ENCODE data around the gene MPHOSPH9.
A peak's percentile ranks its signal among the peaks of the same experiment; 100 is the strongest.

Gene MPHOSPH9

GRCh38 chr12:123115409-123116121, 117.4 kb downstream of the MPHOSPH9 start:
- TF ChIP-seq ARNTL (CRISPR knock-in tag; IDR thresholded peaks at IDR 0.05; ENCODE audit: borderline replicate concordance, low read depth) (no peak), ZFP3 (CRISPR knock-in tag; IDR thresholded peaks at IDR 0.05) (no peak), ZC3H10 (CRISPR knock-in tag; IDR thresholded peaks at IDR 0.05) (no peak), ZNF8 (CRISPR knock-in tag; IDR thresholded peaks at IDR 0.05) (no peak), CSDC2 (CRISPR knock-in tag; IDR thresholded peaks at IDR 0.05) (no peak)
- peak; percentile 94 for ATAC-seq

- no peak for TF ChIP-seq ZNF70 (CRISPR knock-in tag; IDR thresholded peaks at IDR 0.05)
- TF ChIP-seq ARNTL (CRISPR knock-in tag; IDR thresholded peaks at IDR 0.05; ENCODE audit: borderline replicate concordance, low read depth), result no peak
- TF ChIP-seq SNAI2 (CRISPR knock-in tag; IDR thresholded peaks at IDR 0.05), result no peak
- no peak for TF ChIP-seq ZC3H10 (CRISPR knock-in tag; IDR thresholded peaks at IDR 0.05)
- no peak for TF ChIP-seq GLIS3 (CRISPR knock-in tag; IDR thresholded peaks at IDR 0.05)
- TF ChIP-seq ESRRG (CRISPR knock-in tag; IDR thresholded peaks at IDR 0.05), result no peak
- TF ChIP-seq TOX (CRISPR knock-in tag; IDR thresholded peaks at IDR 0.05; ENCODE audit: borderline replicate concordance), result no peak
Observed at GRCh38 chr12:123114304-123115083, 118.4 kb downstream of the MPHOSPH9 start.

GRCh38 chr12:123113026-123113425, 119.9 kb downstream of the MPHOSPH9 start:
- TF ChIP-seq ESRRG (CRISPR knock-in tag; IDR thresholded peaks at IDR 0.05) (no peak), BACH2 (CRISPR knock-in tag; IDR thresholded peaks at IDR 0.05; ENCODE audit: borderline replicate concordance) (no peak), TSHZ2 (CRISPR knock-in tag; IDR thresholded peaks at IDR 0.05) (no peak), CSDC2 (CRISPR knock-in tag; IDR thresholded peaks at IDR 0.05) (no peak), ZNF8 (CRISPR knock-in tag; IDR thresholded peaks at IDR 0.05) (no peak), TOX (CRISPR knock-in tag; IDR thresholded peaks at IDR 0.05; ENCODE audit: borderline replicate concordance) (no peak), PPARA (CRISPR knock-in tag; IDR thresholded peaks at IDR 0.05; ENCODE audit: borderline replicate concordance) (no peak), ZFP30 (CRISPR knock-in tag; IDR thresholded peaks at IDR 0.05) (no peak), CSRNP3 (CRISPR knock-in tag; IDR thresholded peaks at IDR 0.05) (no peak)
- ATAC-seq, result no peak

More at GRCh38 chr12:123114304-123115083, 118.4 kb downstream of the MPHOSPH9 start:
- no peak for ATAC-seq

- no peak for TF ChIP-seq ARNTL (CRISPR knock-in tag; IDR thresholded peaks at IDR 0.05; ENCODE audit: borderline replicate concordance, low read depth)
- ATAC-seq, result peak; percentile 16; the same call in 2 of the 3 replicates
Observed at GRCh38 chr12:123111498-123112165, 121.3 kb downstream of the MPHOSPH9 start.

- ATAC-seq, result no peak
- TF ChIP-seq BACH2 (CRISPR knock-in tag; IDR thresholded peaks at IDR 0.05; ENCODE audit: borderline replicate concordance) (no peak), TSHZ2 (CRISPR knock-in tag; IDR thresholded peaks at IDR 0.05) (no peak), ESRRG (CRISPR knock-in tag; IDR thresholded peaks at IDR 0.05) (no peak), SNAI2 (CRISPR knock-in tag; IDR thresholded peaks at IDR 0.05) (no peak), ZNF8 (CRISPR knock-in tag; IDR thresholded peaks at IDR 0.05) (no peak), GLIS3 (CRISPR knock-in tag; IDR thresholded peaks at IDR 0.05) (no peak), CSRNP3 (CRISPR knock-in tag; IDR thresholded peaks at IDR 0.05) (no peak), PPARA (CRISPR knock-in tag; IDR thresholded peaks at IDR 0.05; ENCODE audit: borderline replicate concordance) (no peak), RARB (CRISPR knock-in tag; IDR thresholded peaks at IDR 0.05) (no peak), TCF4 (CRISPR knock-in tag; IDR thresholded peaks at IDR 0.05; ENCODE audit: borderline replicate concordance) (no peak), ARNTL (CRISPR knock-in tag; IDR thresholded peaks at IDR 0.05; ENCODE audit: borderline replicate concordance, low read depth) (no peak), TOX (CRISPR knock-in tag; IDR thresholded peaks at IDR 0.05; ENCODE audit: borderline replicate concordance) (no peak), ISL1 (CRISPR knock-in tag; IDR thresholded peaks at IDR 0.05) (no peak), OSR1 (CRISPR knock-in tag; IDR thresholded peaks at IDR 0.05) (no peak), ZNF70 (CRISPR knock-in tag; IDR thresholded peaks at IDR 0.05) (no peak), ZNF565 (CRISPR knock-in tag; conservative IDR thresholded peaks at IDR 0.05; ENCODE audit: low read depth) (no peak)
Observed at GRCh38 chr12:123109319-123109772, 123.6 kb downstream of the MPHOSPH9 start.

Data from SK-N-SH treated with all-trans-retinoic acid at 6 μM for 48 hours (cell line).